Right lung (tissue), 5 donors: Measurements from ENCODE around the gene TAOK2. TPM values are rescaled to one million over a fixed set of nuclear protein-coding genes. Genes with fewer than 3 reads are reported as not detected.
A peak's percentile ranks its signal among the peaks of the same experiment; 100 is the strongest.
"Not testable (repeated sequence)": the region's sequence is repeated elsewhere in the genome, so short reads cannot be mapped to it uniquely, and the experiment has no call there.

Source experiments
- DNase-seq, 2 donors: peaks; one replicate each; pipeline ENCODE4 v3.0.0-alpha.2; 2013
- polyA plus RNA-seq, 5 donors: library from polyadenylated mRNA; unstranded; fragments of 120-200 nt; gene quantifications; one replicate each; pipeline versions ENCODE4 v1.2.1 to v1.2.3, GENCODE V29; 2013; ENCODE audit warnings: inconsistent platforms in 1 of 5, low replicate concordance in 1 of 5; ENCODE audit not compliant: insufficient read length in 5 of 5, insufficient read depth in 1 of 5

TAOK2 gene
- polyA plus RNA-seq, 5 donors, result 42.8 to 66.2 (median 54.0) TPM

DNA sequence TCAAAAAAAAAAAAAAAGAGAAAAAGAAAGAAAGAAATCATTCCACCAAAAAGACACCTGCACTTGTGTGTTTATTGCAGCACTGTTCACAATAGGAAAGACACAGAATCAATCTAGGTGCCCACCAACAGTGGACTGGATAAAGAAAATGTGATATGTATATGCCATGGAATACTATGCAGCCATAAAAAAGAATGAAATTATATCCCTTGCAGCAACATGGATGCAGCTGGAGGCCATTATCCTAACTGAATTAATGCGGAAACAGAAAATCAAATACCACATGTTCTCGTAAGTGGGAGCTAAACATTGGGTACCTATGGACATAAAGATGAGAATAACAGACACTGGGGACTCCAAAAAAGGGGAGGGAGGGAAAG, 43.6 kb downstream of the TAOK2 start:
- no peak for DNase-seq

DNA sequence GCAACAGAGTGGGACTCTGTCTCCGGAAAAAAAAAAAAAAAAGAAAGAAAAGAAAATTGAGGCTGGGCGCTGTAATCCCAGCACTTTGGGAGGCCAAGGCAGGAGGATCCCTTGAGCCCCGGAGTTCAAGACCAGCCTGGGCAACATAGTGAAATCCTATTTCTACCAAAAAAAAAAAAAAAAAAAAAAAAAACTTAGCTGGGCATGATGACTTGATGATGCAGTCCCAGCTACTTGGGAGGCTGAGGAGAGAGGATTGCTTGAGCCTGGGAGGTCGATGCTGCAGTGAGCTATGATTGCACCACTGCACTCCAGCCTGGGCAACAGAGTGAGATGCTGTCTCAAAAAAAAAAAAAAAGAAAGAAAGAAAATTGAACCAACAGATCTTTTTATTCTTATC, 44.3 kb downstream of the TAOK2 start:
- not testable (repeated sequence) for DNase-seq

DNA sequence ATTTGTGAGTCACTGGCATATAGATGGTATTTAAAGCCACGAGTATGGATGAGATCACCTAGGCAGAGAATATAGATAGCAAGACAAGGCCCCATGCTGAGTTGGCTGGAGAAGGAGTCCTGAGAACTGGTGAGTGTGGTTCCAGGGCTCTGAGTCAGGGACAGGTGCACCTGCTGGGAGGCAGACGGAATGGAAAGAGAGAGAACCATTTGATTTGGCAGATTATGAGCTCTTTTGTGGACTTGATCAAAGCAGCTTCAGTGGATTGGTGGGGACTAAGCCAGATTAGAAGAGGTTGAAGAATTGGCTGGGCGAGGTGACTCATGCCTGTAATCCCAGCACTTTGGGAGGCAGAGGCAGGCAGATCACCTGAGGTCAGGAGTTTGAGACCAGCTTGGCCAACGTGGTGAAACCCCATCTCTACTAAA, 45.1 kb downstream of the TAOK2 start:
- DNase-seq, result no peak

- no peak for DNase-seq
Measured at GRCh38 chr16:30022887-30023286, 49.2 kb downstream of the TAOK2 start, which contains the start of gene C16orf92. Gene C16orf92, plus strand, starts transcription at chr16:30023198. Its CDS starts 143 bp downstream, at chr16:30023341.

GRCh38 chr16:30023586-30023985, 49.9 kb downstream of the TAOK2 start:
- no peak for DNase-seq

GRCh38 chr16:30024451-30024850, 50.8 kb downstream of the TAOK2 start:
- DNase-seq, result no peak

- DNase-seq, result no peak
Measured at GRCh38 chr16:30025156-30025555, 51.5 kb downstream of the TAOK2 start.

DNA sequence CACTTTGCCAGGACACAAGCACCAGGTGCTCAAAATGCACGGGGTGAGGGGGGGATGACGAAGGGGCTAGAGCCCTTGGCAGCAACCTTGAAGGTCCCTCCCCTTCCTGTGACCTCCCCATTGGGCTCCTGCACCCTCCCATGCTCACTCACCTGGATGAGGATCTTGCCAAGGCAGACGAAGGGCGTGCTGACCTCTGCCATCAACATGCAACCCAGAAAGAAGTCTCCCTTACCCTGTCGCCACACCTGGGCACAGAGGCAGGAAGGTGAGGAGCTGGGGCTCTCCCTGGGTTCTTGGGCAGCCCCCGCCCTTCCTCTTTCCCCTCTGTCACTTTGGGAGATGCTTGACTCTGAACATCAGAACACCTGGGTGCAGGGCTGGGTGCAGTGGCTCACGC, 51.9 kb downstream of the TAOK2 start:
- DNase-seq, result no peak

DNA sequence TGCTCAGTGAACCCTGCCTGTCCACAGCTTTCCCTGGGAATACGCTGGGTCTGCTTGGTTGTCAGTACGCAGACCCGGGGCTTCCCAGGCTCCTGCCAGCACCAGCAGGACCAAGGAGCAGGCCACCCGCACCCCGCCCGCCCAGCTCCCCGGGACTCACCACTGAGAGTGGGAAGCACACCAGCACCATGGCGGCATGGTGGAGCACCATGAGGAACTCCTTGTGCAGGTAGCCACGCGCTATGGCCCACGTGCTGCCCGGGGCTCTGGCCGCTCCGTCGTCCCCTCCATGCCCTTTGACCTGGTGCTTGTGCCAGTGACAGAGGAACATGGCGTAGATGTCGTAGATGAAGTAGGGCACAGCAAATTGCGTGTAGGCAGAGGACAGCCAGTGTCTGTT, 52.8 kb downstream of the TAOK2 start:
- DNase-seq, result no peak

- no peak for DNase-seq
Measured at GRCh38 chr16:30027588-30028437, 54.1 kb downstream of the TAOK2 start.

DNA sequence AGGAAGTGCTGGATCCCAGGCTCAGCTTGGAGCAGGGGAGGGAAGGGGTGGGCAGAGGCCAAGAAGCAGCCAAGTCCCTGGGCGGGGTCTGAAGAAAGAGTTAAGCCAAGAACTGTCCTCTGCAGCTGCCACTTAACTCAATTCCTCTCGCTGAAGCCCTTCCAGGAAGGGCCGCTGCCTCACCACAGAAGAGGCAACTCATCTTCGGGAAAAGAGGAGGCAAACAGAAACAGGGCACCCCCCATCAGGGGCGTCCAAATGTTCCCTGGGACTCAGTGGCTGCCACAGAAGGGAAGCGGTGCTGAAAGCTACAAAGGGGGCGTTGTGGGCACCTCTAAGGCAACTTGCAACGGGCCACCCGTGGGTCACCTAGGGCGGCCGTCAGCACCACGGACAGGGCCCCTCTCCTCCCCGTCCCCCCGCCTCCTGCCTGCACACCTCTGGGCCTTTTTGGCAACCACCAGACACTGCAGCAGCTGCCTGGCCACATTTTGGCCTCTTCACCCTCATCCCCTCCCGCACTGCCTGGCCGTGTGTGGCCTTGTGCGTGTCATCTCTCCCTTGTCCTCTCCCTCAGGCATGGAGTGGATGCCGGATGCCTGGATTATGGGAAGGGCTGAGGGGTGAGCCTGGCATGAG, 54.9 kb downstream of the TAOK2 start:
- peak in 1 of 2 donors; percentile 34 for DNase-seq

DNA sequence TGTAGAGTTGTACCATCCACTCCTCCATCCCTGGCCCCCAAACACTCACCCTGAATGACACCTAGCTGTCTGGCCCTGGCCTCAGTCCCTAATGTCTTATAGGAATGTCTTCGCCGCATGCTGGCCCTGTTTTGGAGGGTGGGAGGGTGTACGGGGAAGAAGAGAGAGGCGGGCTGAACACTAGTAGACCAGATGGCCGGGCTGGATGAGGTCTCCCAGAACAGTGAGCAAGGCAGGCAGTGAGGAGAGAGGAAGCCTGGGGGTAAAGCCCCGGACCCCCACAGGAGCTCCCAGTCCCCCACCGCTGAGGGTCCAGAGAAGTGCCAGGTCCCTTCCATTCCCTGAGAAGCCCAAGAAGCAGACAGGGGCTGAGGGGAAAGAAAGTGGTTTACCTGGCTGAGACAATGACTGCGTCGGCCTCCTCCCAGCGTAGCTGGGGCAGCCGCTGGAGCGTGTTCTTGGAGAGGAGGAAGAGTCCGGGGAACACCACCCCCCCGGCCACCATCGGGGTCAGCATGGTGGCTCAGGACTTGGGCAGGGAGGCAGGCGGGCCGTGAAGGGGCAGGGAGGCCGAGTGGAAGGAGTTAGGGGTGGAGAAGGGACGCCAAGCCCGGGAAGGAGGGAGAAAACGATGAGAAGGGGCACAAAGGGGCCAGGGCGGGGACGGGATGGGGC, 56.5 kb downstream of the TAOK2 start:
- no peak for DNase-seq

- DNase-seq, result no peak
Measured at GRCh38 chr16:30030841-30031413, 57.3 kb downstream of the TAOK2 start, which contains the start of gene TLCD3B. Gene TLCD3B, minus strand, starts transcription at chr16:30031271. Its CDS starts 744 bp downstream, at chr16:30030527.

DNA sequence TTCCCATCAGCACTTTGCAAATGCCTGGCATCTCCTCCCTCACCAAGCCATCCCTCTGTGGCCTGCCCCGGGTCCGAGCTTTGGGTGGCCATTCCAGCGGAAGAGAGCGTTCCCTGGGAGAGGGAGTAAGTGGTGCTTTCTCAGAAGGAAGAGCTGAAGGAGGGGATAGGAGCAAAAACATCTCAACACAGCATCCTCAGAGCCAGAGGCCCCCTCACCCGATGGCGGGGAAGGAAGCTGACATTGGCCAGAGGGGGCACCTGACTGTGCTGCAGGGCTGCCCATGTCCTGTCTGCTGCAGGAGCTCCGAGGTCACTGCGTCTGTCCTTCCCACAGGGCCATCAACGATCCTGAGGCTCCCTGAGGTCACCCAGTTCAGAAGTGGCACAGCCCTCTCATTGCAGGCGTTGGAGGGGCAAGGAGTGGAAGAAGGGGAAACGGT, 57.8 kb downstream of the TAOK2 start:
- DNase-seq, result no peak

GRCh38 chr16:30032083-30032819, 58.6 kb downstream of the TAOK2 start:
- DNase-seq, result no peak

DNA sequence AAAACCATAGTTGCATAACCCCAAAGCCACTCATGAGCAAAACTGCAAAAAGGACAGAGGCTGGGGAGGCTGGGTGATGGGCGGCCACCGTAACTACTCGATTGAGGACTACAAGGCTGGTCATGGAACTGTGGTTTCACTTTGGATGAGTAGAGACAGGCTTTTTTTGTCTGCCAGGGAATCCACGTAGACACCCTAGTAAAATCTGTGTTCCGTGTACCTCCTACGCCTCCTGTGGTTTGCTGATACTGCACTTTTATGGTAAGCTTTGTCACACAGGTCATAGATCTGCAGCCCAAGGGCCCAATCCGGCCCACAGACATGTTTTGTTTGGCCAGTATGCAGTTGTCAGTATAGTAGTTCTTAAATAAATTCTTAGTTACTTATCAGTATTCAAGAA, 59.6 kb downstream of the TAOK2 start:
- no peak for DNase-seq

DNA sequence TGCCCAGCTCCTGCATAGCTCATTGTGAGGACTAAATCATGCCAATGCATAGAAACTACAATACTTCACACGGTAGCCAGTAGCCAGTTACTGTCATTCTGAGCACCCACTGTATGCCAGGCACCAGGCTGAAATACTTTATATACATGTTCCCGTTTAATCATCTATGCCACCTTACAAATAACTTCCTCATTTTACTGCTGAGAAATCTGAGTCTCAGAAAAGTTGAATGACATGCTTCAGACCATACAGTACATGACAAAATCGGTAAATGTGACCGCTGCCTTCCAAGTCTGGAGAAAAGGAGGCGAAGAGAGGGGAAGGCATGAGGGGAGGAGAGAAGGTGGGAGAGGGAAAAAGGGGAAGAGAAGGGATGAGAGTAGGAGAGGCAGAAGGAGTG, 66.6 kb downstream of the TAOK2 start:
- DNase-seq, result no peak

DNA sequence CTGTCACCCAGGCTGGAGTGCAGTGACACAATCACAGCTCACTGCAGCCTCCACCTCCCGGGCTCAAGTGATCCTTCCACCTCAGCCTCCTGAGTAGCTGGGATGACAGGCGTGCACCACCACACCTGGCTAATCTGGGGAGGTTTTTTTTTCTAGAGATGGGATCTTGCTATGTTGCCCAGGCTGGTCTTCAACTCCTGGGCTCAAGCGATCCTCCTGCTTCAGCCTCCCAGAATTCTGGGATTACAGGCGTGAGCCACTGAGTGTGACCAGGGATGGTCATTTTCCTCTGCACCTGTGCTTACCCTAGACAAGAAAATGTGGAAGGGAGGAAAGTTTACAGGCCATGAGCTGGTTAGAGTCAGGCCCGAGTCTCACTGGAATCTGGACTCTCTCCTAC, 67.0 kb downstream of the TAOK2 start:
- DNase-seq, result not testable (repeated sequence)

DNA sequence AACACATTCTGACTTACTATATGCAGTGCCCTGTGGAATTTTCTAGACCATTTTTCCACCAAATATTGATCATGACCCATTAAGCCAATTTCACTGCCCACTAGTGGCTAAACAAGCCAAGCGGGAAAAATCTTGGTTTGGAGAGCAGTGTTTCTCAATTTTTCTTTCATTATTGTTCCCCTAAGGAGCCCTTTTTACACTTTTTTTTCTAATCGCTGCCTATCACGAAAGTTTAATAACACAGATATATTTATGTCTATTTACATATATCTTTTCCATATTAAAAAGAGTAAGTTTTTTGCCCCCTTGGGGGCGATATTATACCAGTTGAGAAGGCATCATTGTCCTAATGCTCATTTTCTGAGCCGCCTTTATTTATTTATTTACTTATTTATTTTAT, 68.2 kb downstream of the TAOK2 start:
- DNase-seq, result peak in 1 of 2 donors; percentile 30
